ENCODE results near the gene RTP3.
A peak's percentile ranks its signal among the peaks of the same experiment; 100 is the strongest.
"Not testable (repeated sequence)": the region's sequence is repeated elsewhere in the genome, so short reads cannot be mapped to it uniquely, and the experiment has no call there.

The RTP3 gene

DNA sequence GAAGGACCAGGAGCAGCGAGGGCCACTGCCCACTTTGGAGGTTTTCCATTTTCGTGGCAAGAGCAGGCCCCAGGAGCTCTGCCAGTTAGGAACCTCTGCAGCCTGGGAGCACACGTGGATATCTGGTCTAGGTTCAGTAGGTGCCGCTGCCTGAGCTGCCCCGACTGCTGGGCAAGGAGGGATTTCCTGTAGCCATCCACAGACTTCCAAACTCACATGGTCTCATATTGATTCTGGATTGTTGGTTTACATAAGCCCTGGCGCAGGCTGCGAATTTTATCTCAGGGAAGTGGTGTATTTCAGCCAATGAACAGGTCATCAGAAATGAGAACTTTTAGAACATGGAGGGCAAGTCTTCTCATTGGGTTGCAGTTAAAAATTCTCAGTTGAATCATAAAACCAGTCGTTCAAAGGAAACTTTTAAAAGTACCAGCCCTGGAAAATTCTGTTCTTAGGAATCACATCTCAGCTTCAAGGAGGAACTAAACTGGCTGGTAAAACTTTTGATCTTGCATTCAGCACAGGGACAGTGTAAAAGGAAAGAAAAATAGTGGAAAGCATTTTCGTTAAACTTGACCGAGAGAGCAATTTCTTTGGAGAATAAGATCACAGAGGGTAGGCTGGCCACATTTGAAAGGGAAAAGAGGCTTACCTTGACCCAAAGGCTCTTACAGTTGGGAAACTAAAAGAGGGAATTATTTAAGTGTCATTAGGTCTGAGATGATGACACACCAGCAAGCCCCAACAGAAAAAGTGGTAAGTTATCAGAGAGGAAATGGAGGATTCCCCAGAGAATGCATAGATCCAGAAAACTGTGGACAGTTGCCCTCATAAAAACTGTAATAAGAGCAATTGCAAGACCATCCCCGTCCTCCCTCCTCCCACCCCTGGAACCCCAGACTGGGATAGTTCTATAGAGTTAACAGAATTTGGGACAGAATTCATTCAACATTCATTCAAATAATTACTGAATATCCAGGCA lies 6.4 kb upstream of the RTP3 start:
- DNase-seq = no peak

DNA sequence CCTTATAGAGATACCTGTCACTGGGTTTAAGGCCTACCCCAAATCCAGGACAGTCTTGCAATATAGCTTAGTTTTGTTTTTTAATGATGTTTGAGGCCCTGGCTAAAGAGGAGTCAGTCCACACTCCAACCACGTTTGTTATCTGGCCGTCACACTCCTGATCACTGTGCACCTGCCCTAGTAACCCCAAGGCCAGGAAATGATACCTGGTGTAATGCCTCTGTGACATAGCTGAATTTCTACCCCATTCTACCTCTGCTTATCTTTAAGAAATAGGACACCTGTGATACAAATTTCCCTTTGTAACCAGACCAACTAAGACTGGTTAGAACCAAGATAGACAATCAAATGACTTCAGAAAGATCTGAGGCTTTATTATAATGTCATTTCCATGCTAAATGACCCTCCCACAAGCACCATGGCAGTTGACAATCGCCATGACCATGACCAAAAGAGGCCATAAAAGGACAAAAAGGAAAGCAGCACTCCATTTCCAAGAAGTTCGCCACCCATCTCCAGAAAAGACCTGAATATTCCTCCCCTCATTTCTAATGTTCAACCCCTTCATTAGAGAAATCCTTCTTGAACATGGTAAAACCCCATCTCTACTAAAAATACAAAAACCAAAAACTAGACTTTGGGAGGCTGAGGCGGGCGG lies 4.8 kb upstream of the RTP3 start:
- DNase-seq = no peak

DNA sequence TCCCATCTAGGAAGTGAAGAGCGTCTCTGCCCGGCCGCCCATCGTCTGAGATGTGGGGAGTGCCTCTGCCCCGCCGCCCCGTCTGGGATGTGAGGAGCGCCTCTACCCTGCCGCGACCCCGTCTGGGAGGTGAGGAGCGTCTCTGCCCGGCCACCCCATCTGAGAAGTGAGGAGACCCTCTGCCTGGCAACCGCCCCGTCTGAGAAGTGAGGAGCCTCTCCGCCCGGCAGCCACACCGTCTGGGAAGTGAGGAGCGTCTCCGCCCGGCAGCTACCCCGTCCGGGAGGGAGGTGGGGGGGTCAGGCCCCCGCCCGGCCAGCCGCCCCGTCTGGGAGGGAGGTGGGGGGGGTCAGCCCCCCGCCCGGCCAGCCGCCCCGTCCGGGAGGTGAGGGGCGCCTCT lies 3.3 kb upstream of the RTP3 start:
- not testable (repeated sequence) for DNase-seq

DNA sequence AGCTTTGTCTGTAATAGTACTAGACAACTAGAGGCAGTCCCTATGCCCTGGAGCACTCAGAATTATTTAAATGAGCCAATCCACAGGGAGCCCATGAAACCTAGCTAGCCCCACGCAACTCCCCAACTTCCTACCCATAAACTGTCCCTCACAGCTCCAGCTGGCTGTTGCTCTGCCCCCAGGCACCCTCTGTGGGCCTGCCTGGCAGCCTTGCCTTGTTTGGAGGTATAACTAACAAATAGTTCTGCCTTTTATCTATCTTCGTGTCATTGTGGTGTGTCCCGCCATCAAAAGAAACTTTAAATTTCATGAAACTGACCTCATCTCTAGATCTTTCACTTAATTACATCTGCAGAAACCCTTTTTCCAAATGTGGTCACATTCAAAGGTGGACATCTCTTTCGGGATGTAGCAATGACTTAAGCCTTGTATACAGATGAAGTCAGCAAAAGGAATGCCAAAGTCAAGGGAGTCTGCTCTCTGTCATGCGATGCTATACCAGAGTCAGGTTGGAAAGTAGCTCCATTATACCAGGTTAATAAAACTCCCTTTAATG lies 1.8 kb upstream of the RTP3 start:
- DNase-seq = no peak

DNA sequence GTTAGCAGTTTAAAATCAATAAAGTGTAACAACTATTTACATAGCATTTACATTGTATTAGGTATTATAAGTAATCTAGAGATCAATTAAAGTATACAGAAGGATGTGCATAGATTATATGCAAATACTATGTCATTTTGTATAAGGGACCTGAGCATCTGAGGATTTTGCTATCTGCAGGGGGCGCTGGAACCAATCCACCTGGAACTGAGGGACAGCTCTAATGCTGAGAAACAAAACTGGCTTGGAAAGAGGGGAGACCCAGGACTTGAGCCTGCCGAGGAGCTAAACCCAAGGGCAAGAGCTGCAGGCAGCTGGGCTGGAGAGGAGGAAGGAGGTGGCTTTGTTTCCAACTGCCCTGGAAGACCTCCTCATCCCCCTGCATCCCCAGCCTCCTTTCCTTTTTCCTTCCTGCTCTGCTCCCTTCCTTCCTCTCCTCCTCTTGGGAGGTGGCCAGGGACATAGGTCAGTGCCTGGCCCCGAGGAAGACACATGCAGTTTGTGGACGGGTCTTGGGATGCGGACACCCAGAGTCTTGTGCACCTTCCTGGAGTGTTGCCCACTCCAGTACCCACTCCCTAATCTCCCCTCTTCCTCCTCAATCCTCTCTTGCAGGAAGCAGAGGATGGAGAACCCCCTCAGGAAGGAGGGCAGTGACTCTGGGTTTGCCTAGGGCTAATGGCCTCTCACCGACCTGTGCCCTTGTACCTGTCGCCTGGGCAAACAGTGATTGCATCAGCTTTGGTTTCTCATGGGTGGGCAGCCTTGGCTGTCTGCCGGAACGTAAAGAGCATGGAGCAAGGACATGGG lies 825 bp upstream of the RTP3 start:
- DNase-seq = no peak

DNA sequence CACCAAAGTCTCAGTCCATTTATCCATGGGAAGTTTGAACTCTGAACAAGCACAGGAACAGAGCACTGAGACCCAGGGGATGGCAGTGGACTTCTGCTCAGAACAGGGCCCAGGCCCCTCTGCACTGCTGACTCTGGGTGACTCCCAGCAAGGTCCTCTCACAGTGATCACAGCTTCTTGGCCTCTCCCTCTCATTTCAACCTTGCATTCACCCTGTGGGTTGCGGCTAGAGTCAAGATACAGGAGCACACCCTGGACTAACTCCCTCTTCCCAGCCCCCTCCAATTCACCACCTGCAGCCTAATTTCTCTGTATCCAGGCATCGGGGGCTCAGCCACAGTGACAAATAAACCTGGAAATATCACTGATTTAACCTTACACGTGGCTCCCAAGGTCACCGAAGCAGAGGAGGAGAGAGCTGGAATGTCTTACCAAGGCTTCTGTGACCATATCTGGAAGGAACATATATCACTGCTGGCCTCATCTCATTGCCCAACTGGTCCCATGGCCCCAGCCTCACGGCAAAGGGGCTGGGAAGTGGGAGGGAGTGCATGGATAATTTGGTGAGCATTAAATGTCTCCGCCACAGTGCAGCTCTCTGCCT lies 1.2 kb downstream of the RTP3 start:
- no peak for DNase-seq

DNA sequence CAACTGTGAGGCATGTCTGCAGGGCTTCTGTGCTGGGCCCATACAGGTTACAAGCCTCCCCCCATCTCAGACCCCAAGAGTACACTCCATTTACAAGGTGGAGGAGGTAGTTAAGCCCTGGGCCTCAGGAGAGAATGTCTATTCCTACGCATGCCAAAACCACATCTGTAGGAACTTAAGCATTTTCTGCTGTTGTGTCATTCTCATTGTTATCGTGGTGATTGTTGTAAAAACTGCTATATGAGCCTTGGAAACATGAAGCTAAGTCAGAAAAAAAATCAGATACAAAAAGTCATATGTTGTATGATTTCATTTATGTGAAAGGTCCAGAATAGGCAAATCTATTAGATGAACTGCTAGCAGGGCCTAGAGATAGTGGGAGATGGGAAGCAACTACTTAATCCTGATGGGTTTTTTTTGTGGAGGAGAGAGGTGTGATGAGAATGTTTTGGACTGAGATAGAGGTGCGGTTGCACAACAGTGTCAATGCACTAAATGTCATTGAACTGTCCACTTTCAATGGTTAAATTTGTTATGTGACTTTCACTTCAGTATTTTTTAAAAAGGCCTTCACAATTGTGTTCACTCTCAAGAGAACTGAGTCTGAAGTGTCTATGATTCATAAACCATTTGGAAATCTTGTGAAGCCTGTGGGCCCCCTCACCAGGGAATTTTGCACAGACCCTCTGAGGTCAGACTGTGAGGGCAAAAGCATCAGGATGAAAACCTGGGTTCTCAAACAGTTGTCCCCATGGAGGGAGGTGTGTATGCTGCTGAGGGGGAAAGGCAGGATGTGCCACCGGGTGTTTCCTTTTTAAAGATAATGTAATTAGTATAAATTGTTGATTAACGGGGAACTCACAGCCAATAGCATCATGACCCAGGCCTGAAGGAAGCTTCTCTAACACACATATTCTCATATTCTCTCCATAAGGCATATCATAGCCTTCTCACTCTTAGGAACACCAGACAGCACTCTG lies 3.2 kb downstream of the RTP3 start:
- DNase-seq = no peak

DNA sequence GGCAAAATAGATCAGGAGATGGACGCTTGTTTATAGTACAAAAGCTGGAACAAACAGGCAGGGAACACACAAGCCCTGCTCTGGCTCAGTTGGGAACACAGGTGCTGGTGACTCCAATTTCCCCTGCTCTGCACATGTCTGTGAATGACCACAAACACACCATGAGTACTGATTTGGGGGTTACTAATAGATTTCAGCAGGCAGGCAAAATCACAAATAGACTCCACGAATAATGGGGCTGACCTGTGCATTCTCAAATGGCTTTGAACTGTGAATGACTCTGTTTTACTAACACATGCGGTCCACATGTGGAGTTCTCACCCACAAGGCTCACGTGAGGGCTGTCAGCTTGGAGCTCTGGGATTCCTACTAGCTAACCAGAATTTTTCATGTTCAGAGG lies 3.9 kb downstream of the RTP3 start:
- DNase-seq = no peak

DNA sequence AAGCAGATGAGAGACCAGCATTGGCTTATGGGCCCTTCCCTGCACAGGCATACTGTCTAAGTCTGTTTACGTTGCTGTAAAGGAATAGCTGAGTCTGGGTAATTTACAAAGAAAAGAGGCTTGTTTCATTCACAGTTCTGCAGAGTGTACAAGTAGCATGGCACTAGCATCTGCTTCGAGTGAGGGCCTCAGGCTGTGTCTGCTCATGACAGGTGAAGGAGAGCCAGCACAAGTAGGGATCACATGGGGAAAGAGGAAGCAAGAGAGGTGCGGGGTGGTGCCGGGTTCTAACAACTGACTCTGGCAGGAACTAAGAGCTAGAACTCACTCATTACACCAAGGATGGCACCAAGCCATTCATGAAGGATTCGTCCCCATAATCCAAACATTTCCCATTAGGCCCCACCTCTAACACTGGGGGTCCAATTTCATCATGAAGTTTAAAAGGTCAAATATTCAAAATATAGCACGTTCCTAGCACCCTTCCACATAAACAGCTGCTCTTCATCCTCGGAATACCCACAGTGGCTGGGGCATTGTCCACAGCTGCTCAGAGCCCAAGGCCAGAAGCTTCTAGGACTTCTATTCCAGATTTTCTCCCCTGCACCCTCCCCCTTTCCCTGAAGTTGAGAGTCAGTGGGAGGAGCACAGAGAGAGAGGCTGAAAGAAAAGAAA lies 5.6 kb downstream of the RTP3 start:
- no peak for DNase-seq

DNA sequence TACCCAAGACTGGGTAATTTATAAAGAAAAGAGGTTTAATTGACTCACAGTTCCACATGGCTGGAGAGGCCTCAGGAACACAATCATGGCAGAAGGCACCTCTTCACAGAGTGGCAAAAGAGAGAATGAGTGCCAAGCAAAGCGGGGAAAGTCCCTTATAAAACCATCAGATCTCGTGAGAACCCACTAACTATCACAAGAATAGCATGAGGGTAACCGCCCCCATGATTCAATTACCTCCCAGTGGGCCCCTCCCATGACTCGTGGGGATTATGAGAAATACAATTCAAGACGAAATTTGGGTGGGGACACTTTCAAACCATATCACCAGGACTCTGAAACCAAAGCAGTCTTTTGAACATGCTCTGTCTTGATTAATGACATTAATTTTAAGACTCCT lies 7.0 kb downstream of the RTP3 start:
- DNase-seq = no peak

DNA sequence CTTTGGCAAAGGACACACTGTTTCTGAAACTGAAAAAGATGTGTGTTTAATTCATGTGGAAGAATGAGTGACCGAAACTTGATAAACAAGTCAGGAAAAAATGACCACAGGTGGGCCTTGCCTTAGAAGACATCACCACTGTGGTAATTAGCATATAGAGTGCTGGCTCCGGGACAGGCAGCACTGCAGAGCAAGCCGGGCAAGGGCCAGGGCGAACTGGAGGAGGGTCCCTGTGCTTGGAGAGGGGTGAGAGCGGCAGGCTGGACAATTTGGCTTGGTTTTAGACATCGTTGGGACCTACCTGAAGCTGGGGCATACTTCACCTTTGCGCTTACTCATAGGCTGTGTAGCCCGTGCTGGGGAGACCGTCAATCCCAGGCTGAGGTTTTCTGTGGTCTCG lies 8.2 kb downstream of the RTP3 start:
- no peak for DNase-seq

DNA sequence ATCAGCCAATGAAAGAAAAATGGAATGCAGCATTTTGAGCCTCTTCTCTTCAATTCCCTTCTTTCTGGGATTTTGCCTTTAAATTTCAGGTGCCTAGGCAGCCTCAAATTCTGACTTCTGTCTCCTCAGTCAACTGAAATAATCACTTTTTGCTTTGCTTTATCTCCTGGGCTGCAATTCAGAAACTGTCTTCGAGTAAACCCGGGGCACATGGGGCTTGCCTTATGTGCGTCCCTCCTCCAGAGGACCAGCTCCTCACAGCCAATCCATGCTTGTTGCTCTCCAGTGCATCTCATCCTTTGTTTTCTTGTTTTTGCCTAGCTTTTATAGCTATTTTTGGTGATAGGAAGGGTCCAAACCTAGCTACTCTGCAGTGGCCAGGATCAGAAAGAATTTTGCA lies 8.8 kb downstream of the RTP3 start:
- DNase-seq = no peak

DNA sequence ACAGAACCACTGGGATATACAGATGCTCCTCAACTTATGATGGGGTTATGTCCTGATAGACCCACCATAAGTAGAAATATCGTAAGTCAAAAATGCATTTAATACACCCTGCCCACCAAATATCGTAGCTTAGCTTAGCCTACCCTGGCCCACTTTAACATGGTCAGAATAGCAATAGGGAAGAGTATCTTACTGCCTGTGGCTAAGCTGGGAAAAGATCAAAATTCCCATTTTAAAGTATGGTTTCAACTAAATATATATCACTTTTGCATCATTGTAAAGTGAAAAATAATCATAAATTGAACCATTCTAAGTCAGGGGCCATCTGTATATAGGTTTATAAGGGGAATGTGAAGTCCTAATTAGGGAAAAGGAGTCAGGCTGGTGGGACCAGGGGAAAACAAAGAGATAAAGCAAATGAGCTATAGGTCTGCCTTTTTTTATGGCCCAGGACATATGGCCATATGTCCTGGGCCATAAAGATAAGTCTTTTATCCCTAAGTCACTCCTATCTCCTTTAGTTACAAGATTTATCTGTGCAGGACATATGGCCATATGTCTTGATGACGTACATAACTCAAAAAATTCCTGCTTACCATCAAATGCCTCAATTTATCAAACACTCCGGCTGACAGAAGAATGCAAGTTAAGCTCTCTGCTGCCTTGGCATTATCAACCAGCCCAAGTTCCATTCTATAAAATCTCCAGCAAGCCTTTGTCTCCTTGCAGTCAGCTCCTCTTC lies 11.2 kb downstream of the RTP3 start:
- peak; percentile 55 for DNase-seq

DNA sequence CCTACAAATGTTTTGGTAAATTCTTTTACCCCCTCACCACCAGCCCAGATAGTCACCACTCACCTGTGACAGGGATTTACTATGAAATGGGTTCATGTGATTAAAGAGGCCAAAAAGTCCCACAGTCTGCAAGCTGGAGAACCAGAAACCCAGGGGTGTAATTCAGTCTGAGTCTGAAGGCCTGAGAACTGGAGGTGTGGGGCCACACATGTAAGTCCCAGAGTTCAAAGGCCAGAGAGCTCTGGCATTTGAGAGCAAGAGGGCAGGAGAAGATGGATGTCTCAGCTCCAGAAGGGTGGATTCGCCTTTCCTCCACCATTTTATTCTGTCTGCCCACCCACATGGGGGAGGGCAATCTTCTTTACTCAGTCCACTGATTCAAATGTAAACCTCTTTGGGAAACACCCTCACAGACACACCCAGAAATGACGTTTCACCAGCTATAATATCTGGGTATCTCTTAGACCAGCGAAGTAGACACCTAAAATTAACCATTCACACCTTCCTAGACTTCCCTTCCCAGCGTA lies 11.9 kb downstream of the RTP3 start:
- DNase-seq = no peak

DNA sequence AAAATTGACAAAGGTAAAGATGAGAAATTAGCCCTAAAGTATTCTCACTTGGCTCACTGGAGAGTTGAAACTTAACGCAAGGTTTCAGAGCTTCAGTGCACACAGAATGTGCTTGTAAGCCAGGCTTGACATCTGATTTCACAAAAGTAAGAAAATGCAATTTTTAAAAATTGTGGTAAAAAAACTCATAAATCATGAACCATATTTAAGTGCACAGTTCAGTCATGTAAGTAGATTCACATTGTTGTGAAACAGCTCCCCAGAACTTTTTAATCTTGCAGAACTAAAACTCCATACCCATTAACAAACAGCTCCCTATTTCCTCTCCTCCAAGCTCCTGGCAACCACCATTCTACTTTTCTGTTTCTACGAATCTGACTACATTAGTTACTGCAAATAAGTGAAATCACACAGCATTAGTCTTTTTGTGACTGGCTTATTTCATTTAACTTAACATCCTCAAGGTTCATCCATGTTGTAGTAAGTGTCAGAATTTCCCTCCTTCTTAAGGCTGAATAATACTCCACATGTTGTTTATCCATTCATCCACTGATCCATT lies 14.5 kb downstream of the RTP3 start:
- no peak for DNase-seq

DNA sequence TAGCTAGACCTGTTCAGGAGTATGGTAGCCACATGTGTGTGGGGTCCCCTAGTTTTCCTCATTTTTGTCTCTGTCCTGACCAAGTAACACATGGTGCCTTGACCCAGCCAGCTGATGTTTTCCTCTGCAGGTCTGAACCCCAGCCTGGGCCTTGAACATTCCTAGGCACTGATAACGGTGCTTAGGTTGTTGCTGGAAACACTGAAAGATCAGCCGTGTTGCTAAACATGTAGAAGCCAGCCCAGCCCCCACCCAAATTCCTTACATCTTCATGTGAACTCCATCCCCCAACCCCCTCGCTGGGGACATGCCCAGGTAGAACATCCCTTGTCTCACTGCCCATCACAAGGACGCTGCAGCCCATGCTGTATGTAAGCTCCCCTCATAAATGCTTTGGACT lies 18.7 kb downstream of the RTP3 start:
- DNase-seq = no peak

DNA sequence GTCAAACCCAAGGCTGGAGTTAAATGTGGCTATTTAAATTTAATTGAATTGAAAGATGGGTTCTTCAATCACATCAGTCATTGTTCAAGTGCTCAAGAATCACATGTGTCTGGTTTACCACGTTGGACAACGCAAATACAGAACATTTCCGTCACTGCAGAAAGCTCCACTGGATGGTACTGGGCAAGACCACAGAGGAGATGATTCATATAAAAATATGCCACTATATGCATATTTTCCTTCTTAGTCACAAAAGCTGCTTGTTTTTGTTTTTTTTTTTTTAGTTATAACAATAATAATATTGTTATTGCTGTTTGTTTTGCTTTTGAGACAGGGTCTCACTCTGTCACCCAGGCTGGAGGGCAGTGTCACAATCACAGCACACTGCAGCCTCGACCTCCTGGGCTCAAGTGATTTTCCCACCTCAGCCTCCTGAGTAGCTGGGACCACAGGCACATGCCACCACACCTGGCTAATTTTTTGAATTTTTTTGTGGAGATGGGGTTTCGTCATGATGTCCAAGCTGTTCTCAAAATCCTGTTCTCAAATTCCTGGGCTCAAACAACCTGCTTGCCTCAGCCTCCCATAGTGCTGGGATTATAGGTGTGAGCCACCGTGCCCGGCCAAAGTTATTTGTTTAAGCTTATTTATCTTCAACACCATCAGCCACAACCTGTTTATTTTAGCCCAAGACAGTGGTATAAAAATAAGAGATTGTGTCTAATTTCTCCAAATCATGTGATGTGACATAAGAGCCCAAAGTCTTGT lies 19.4 kb downstream of the RTP3 start:
- DNase-seq = no peak

DNA sequence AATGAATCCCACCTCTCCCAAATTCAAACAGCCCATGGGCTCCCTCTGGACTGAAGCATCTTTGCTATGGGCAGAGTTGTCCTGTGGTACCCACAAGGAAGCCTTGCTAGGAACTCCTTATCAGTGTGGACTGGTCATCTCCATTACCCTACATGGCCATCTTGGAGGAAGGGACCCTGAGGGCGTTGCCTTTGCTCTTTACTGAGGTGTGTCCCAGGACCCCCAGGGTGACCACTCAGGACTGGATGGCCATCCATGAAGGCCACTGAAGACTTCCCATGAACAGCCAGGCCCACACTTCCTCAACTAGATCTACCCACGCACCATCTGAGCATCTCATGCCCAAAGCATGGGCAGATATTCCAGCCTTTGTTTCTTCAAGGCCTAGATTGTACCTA lies 20.0 kb downstream of the RTP3 start:
- DNase-seq = no peak

DNA sequence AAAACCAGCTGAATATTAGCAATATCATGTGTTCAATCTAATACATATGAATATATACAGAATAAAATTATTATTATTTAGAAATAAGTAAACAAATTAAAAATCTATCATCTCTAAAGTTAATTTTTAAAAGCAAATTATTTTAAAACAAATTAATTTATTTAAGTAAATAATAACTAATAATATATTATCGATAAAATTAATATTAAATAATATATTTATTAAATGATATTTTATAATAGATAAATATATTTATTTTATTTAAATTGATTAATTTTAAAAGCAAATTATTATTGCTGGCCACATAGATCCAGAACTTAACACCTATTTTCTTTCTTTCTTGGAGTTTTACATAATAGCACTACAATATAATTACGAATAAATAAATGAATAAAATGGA lies 22.2 kb downstream of the RTP3 start:
- DNase-seq = no peak
